SK-N-MC (cell line): ENCODE data around the gene IQCC.
"Not testable (repeated sequence)": the region's sequence is repeated elsewhere in the genome, so short reads cannot be mapped to it uniquely, and the experiment has no call there.

Experiments
- DNase-seq: peaks from one replicate; pipeline ENCODE4 v3.0.0-alpha.2; 2011; ENCODE audit warnings: low read depth, low spot score
- H3K27ac ChIP-seq: fragments of 200-600 bp; sonication (generic); 2 replicates; pipeline ENCODE4 v1.5.1; 2016; ENCODE audit warnings: mixed run types
- H3K36me3 ChIP-seq: fragments of 200-600 bp; sonication (generic); 2 replicates; pipeline ENCODE4 v1.6.1; 2017; ENCODE audit warnings: antibody characterized with exemption, low read length, mixed read lengths; ENCODE audit not compliant: insufficient read depth
- H3K4me3 ChIP-seq: fragments of 200-600 bp; sonication (generic); 2 replicates; pipeline ENCODE4 v1.5.1; 2016
- H3K9ac ChIP-seq: fragments of 200-600 bp; sonication (generic); 2 replicates; pipeline ENCODE4 v1.8.0; 2017; ENCODE audit warnings: mixed run types, mixed read lengths; ENCODE audit not compliant: insufficient read length
- H3K9me3 ChIP-seq: fragments of 200-600 bp; sonication (generic); 2 replicates; pipeline ENCODE4 v1.6.1; 2017; ENCODE audit warnings: low read depth, mild to moderate bottlenecking, antibody characterized with exemption, low read length, moderate library complexity, mixed read lengths
- EZH2 ChIP-seq: fragments of 200-600 bp; sonication (generic); IDR thresholded peaks from one replicate; pipeline ENCODE4 v1.6.1; 2017; ENCODE audit warnings: antibody characterized with exemption
- FOXP2 ChIP-seq: optimal IDR thresholded peaks from 2 replicates; pipeline ENCODE3; 2011; ENCODE audit warnings: mild to moderate bottlenecking, moderate library complexity; ENCODE audit not compliant: insufficient read depth; ENCODE audit errors: extremely low read length, control extremely low read depth
- POLR2AphosphoS5 ChIP-seq: IDR thresholded peaks from 2 replicates; pipeline ENCODE4 v1.6.1; 2012; ENCODE audit warnings: mild to moderate bottlenecking, low read depth, low read length, borderline replicate concordance

The IQCC gene

GRCh38 chr1:32205401-32206370 lies at the start of gene IQCC:
Gene IQCC, plus strand, starts transcription at chr1:32205671. Its CDS starts 11 bp downstream, at chr1:32205682.
- Histone ChIP-seq H3K9ac (peak within 1 kb of the TSS; percentile 88), H3K36me3 (no peaks in the 10 kb centered on the region; the same call in 1 of the 2 replicates), H3K27ac (no peak within 1 kb of the TSS), H3K4me3 (peak within 1 kb of the TSS; percentile 95), H3K9me3 (no peaks in the 10 kb centered on the region)
- no peak for DNase-seq
- TF ChIP-seq FOXP2 = no peak
- no peak for TF ChIP-seq EZH2
- peak; percentile 96 for TF ChIP-seq POLR2AphosphoS5

GRCh38 chr1:32159189-32159588 lies 46.3 kb upstream of the IQCC start:
- H3K36me3 ChIP-seq = peaks cover 75% of the 10 kb centered on the region
- DNase-seq = no peak
- H3K27ac ChIP-seq = no peak overlapping the region
- no peaks in the 10 kb centered on the region for H3K9me3 ChIP-seq
- no peak overlapping the region for H3K4me3 ChIP-seq
- H3K9ac ChIP-seq = no peak overlapping the region
- TF ChIP-seq POLR2AphosphoS5 (no peak), EZH2 (no peak), FOXP2 (no peak)

- no peak for DNase-seq
- no peak for TF ChIP-seq FOXP2
- TF ChIP-seq EZH2 = no peak
- no peak for TF ChIP-seq POLR2AphosphoS5
- Histone ChIP-seq H3K27ac (no peak overlapping the region), H3K9me3 (no peaks in the 10 kb centered on the region), H3K36me3 (peaks cover 73% of the 10 kb centered on the region), H3K9ac (no peak overlapping the region), H3K4me3 (no peak overlapping the region)
Observed at GRCh38 chr1:32163405-32163804, 42.1 kb upstream of the IQCC start.

- H3K9ac ChIP-seq, H3K9me3 ChIP-seq, DNase-seq, H3K27ac ChIP-seq, H3K4me3 ChIP-seq: not testable (repeated sequence)
- peaks cover 72% of the 10 kb centered on the region for H3K36me3 ChIP-seq
Observed at GRCh38 chr1:32165633-32166032, 39.8 kb upstream of the IQCC start.

GRCh38 chr1:32170991-32171390 lies 34.5 kb upstream of the IQCC start:
- Histone ChIP-seq H3K4me3 (no peak overlapping the region), H3K9ac (no peak overlapping the region), H3K27ac (no peak overlapping the region), H3K9me3 (no peaks in the 10 kb centered on the region), H3K36me3 (peaks cover 62% of the 10 kb centered on the region)
- no peak for TF ChIP-seq EZH2
- no peak for TF ChIP-seq FOXP2
- DNase-seq = no peak

GRCh38 chr1:32172621-32173245 lies 32.7 kb upstream of the IQCC start:
- no peak overlapping the region for H3K4me3 ChIP-seq
- TF ChIP-seq POLR2AphosphoS5 = no peak
- TF ChIP-seq EZH2 = no peak
- no peak for TF ChIP-seq FOXP2
- H3K27ac ChIP-seq = no peak overlapping the region
- H3K9me3 ChIP-seq = no peaks in the 10 kb centered on the region
- no peak for DNase-seq
- no peak overlapping the region for H3K9ac ChIP-seq
- peaks cover 50% of the 10 kb centered on the region for H3K36me3 ChIP-seq

GRCh38 chr1:32178380-32179192 lies 26.9 kb upstream of the IQCC start:
- DNase-seq = no peak
- no peaks in the 10 kb centered on the region; the same call in 1 of the 2 replicates for H3K36me3 ChIP-seq
- no peak overlapping the region for H3K9ac ChIP-seq
- TF ChIP-seq FOXP2 = no peak
- TF ChIP-seq EZH2 = no peak
- no peak for TF ChIP-seq POLR2AphosphoS5
- no peak overlapping the region for H3K4me3 ChIP-seq
- H3K27ac ChIP-seq = peak overlapping the region; percentile 56
- no peaks in the 10 kb centered on the region for H3K9me3 ChIP-seq

- H3K4me3 ChIP-seq = no peak overlapping the region
- H3K9ac ChIP-seq = no peak overlapping the region
- H3K9me3 ChIP-seq = no peaks in the 10 kb centered on the region
- 0 out of 2 replicates have a peak overlapping the region, but pooled peaks have one; percentile 56 for H3K27ac ChIP-seq
- DNase-seq = no peak
- H3K36me3 ChIP-seq = no peaks in the 10 kb centered on the region; the same call in 1 of the 2 replicates
- no peak for TF ChIP-seq FOXP2
- TF ChIP-seq EZH2 = no peak
- TF ChIP-seq POLR2AphosphoS5 = no peak
Observed at GRCh38 chr1:32179193-32179442, 26.4 kb upstream of the IQCC start.
